ENCODE data around the gene PELI1. TPM values are rescaled to one million over a fixed set of nuclear protein-coding genes. Genes with fewer than 3 reads are reported as not detected.
A peak's percentile ranks its signal among the peaks of the same experiment; 100 is the strongest.

PELI1 gene
- total RNA-seq, 1 experiment from 2014 or later, result 61.0 TPM

DNA sequence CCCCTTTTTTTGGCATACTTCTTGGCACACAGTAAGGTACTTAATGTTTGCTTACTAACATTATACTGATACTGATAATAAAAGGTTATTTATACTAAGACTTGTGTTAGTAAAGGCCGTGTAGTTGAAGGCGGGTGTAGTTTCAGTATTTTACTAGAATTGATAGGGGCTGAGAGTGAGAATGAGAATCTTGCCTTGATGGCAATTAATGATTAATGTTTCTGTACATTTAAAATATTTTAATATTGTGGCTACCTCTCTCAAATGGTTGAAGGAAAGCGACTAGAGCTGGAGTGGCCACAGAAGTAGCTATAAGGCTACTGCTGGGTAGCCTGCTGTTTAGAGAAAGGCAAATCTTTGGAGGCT is 29.3 kb downstream of the PELI1 start:
- no peak overlapping the region for H2BK120ac ChIP-seq (ENCODE audit: low read depth, low read length, poor library complexity, severe bottlenecking)
- H3T11ph ChIP-seq (ENCODE audit: low read length), result no peak overlapping the region
- H2AFZ ChIP-seq (ENCODE audit: low read length), result no peak overlapping the region
- H3K4me1 Mint-ChIP-seq, result peaks cover 27 to 37% of the 10 kb centered on the region in 2 experiments
- DNase-seq, result no peak
- H3K4me3 Mint-ChIP-seq, result no peak overlapping the region
- H3K14ac ChIP-seq (ENCODE audit: insufficient read depth, low read length), result no peak overlapping the region
- H3K56ac ChIP-seq (ENCODE audit: insufficient read length, low read depth, low read length), result no peak overlapping the region
- no peak overlapping the region for H4K8ac ChIP-seq (replicated peaks; ENCODE audit: insufficient read length, low read depth, low read length)
- H3K4ac ChIP-seq (ENCODE audit: low read depth, low read length), result no peak overlapping the region
- H3K9me3 ChIP-seq (ENCODE audit: control insufficient read depth, low read depth, low read length), result no peaks in the 10 kb centered on the region
- no peak overlapping the region for H4K91ac ChIP-seq (ENCODE audit: insufficient read length, low read depth, low read length)
- no peaks in the 10 kb centered on the region for H3K27me3 Mint-ChIP-seq (ENCODE audit: low read depth)
- H2AK5ac ChIP-seq (ENCODE audit: insufficient read length, low read length), result no peak overlapping the region
- no peak overlapping the region for H2BK5ac ChIP-seq (ENCODE audit: insufficient read length, low read length)
- WGBS (ENCODE audit: extremely low coverage, insufficient read length, low lambda C conversion rate), result no CpG with 5 or more reads among the region's 3 CpGs
- no peaks in the 10 kb centered on the region; a peak in 2 of 7 replicates for H3K36me3 Mint-ChIP-seq (ENCODE audit: insufficient read depth in 1 of 3, low read depth in 3 of 3)
- no peak overlapping the region for H2BK20ac ChIP-seq (ENCODE audit: low read depth, low read length, poor library complexity, severe bottlenecking)
- peaks cover 10% of the 10 kb centered on the region; the same call in 1 of the 2 replicates for H3K79me2 ChIP-seq (ENCODE audit: insufficient read depth, low read length)
- no peak overlapping the region for H3K27ac ChIP-seq (ENCODE audit: insufficient read length, low read depth, low read length)
- no peaks in the 10 kb centered on the region for H3K27me3 ChIP-seq (ENCODE audit: insufficient read depth, low read length)
- H3K4me2 ChIP-seq (ENCODE audit: insufficient read depth, insufficient read length, low read length), result no peak overlapping the region
- no peaks in the 10 kb centered on the region for H3K9me3 Mint-ChIP-seq
- TF ChIP-seq, protein P1, sequence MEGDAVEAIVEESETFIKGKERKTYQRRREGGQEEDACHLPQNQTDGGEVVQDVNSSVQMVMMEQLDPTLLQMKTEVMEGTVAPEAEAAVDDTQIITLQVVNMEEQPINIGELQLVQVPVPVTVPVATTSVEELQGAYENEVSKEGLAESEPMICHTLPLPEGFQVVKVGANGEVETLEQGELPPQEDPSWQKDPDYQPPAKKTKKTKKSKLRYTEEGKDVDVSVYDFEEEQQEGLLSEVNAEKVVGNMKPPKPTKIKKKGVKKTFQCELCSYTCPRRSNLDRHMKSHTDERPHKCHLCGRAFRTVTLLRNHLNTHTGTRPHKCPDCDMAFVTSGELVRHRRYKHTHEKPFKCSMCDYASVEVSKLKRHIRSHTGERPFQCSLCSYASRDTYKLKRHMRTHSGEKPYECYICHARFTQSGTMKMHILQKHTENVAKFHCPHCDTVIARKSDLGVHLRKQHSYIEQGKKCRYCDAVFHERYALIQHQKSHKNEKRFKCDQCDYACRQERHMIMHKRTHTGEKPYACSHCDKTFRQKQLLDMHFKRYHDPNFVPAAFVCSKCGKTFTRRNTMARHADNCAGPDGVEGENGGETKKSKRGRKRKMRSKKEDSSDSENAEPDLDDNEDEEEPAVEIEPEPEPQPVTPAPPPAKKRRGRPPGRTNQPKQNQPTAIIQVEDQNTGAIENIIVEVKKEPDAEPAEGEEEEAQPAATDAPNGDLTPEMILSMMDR (conservative IDR thresholded peaks at IDR 0.05), result no peak
- H3K79me1 ChIP-seq (ENCODE audit: insufficient read depth, low read depth, low read length, poor library complexity, severe bottlenecking), result peaks cover 7% of the 10 kb centered on the region
- H3K27ac Mint-ChIP-seq, result peak overlapping the region in 2 of 3 experiments; percentile 1 to 60; a peak in 1 of 7 replicates
- no peak overlapping the region for H3K9ac ChIP-seq (ENCODE audit: extremely low read depth, insufficient read length, low read length)
- no peaks in the 10 kb centered on the region for H4K20me1 ChIP-seq (ENCODE audit: control insufficient read depth, insufficient read depth, insufficient read length)
- H4K5ac ChIP-seq (ENCODE audit: insufficient read length, low read depth, low read length), result no peak overlapping the region
- H3K18ac ChIP-seq (ENCODE audit: insufficient read length, low read depth, low read length), result no peak overlapping the region
- no peak overlapping the region for H2BK12ac ChIP-seq (ENCODE audit: insufficient read length, low read depth, low read length)
- H3K23ac ChIP-seq (ENCODE audit: insufficient read length, low read depth, low read length), result no peak overlapping the region
- no peaks in the 10 kb centered on the region for H3K23me2 ChIP-seq (ENCODE audit: insufficient read length, low read depth, low read length, poor library complexity, severe bottlenecking)
- no peak overlapping the region for H2BK15ac ChIP-seq (ENCODE audit: low read depth, low read length)
- no peaks in the 10 kb centered on the region; the same call in 1 of the 2 replicates for H3K4me1 ChIP-seq (ENCODE audit: insufficient read depth, low read length)

Data from H9 (cell line).